HepG2 (cell line): Measurements from ENCODE around the gene PKD1L1. TPM values are rescaled to one million over a fixed set of nuclear protein-coding genes. Genes with fewer than 3 reads are reported as not detected.

Experiments
- ATAC-seq: fragments of 200-7000 bp; cut with Tn5 transposase; 3 replicates; pipeline ENCODE4 v1.9.1; 2020; ENCODE audit warnings: mild to moderate bottlenecking, moderate library complexity
- BruUV-seq: library from RNA; stranded (reverse); fragments of 400-500 nt; replicated peaks from 2 replicates; lab custom pipeline; 2021; lab: Mats Ljungman, UMichigan
- CTCF ChIA-PET: fragments of 300-600 bp; formaldehyde crosslinking; extraction: SDS; loops from one replicate; lab custom pipeline; 2021; ENCODE audit warnings: low total read pairs, inconsistent platforms, low intra/inter-chr PET ratio; lab: Yijun Ruan, JAX
- POLR2A ChIA-PET: fragments of 350-600 bp; sonication (Branson Sonifier 250); formaldehyde crosslinking; loops from one replicate; lab custom pipeline; 2020; ENCODE audit warnings: antibody characterized with exemption, inconsistent platforms; lab: Yijun Ruan, JAX
- DNase-seq: peaks from one replicate; pipeline ENCODE4 v3.0.0-alpha.2; 2015; ENCODE audit warnings: low spot score
- FAIRE-seq: peaks from 3 replicates; lab custom pipeline; 2011; peaks lifted over from hg19 to GRCh38; lab: Jason Lieb, UNC
- H2AFZ ChIP-seq: one replicate; pipeline ENCODE4 v1.6.1; 2011; ENCODE audit warnings: low read length, inconsistent platforms
- H3K27ac ChIP-seq: fragments of 300-600 bp; 3 replicates; pipeline ENCODE4 v1.8.0; 2011; ENCODE audit warnings: mixed run types, mild to moderate bottlenecking, mixed read lengths, low read length, inconsistent platforms; ENCODE audit not compliant: insufficient read depth; ENCODE audit errors: extremely low read length
- H3K27me3 ChIP-seq, 2 experiments: fragments of 200-600 bp in 1 of 2; 2 replicates in 1 of 2; 3 replicates in 1 of 2; pipeline versions ENCODE4 v1.6.0 to v1.8.0; 2011; ENCODE audit warnings: low read length in 2 of 2, mild to moderate bottlenecking in 2 of 2, moderate library complexity in 2 of 2, inconsistent platforms in 1 of 2; ENCODE audit not compliant: insufficient read depth in 2 of 2, control insufficient read depth in 1 of 2
- H3K36me3 ChIP-seq, 2 experiments: fragments of 200-600 bp in 1 of 2; replicated peaks in 1 of 2; 2 replicates in 1 of 2; 3 replicates in 1 of 2; pipeline versions ENCODE4 v1.5.1 to v1.8.0; 2011; ENCODE audit warnings: low read length in 2 of 2, inconsistent platforms in 1 of 2; ENCODE audit not compliant: insufficient read depth in 2 of 2, control insufficient read depth in 1 of 2
- H3K4me1 ChIP-seq: 2 replicates; pipeline ENCODE4 v1.5.1; 2012; ENCODE audit warnings: low read length, inconsistent platforms; ENCODE audit not compliant: insufficient read depth
- H3K4me2 ChIP-seq: 2 replicates; pipeline ENCODE4 v1.6.0; 2011; ENCODE audit warnings: low read depth, low read length, inconsistent platforms
- H3K4me3 ChIP-seq, 3 experiments: fragments of 200-600 bp in 1 of 3; sonication (generic), shearing (Covaris generic) in 1 of 3; replicated peaks in 1 of 3; 2 replicates each; pipeline ENCODE4 v1.5.1; 2011 to 2016; ENCODE audit warnings: low read length in 3 of 3, inconsistent platforms in 2 of 3, low read depth in 2 of 3, mild to moderate bottlenecking in 2 of 3, control low read depth in 1 of 3, mixed read lengths in 1 of 3; ENCODE audit not compliant: insufficient read depth in 1 of 3
- H3K79me2 ChIP-seq: one replicate; pipeline ENCODE4 v1.6.1; 2011; ENCODE audit warnings: low read length, inconsistent platforms; ENCODE audit not compliant: insufficient read depth
- H3K9ac ChIP-seq: 2 replicates; pipeline ENCODE4 v1.6.0; 2011; ENCODE audit warnings: mild to moderate bottlenecking, low read depth, low read length, inconsistent platforms; ENCODE audit not compliant: insufficient read depth
- H3K9me3 ChIP-seq: 2 replicates; pipeline ENCODE4 v1.5.1; 2012; ENCODE audit warnings: mild to moderate bottlenecking, low read length
- H4K20me1 ChIP-seq: 2 replicates; pipeline ENCODE4 v1.6.0; 2011; ENCODE audit warnings: inconsistent platforms, mild to moderate bottlenecking, low read length, moderate library complexity; ENCODE audit not compliant: insufficient read depth
- AGO2 ChIP-seq: fragments of 200-400 bp; formaldehyde crosslinking; optimal IDR thresholded peaks from 2 replicates; pipeline ENCODE3; 2017; ENCODE audit warnings: mild to moderate bottlenecking, low read depth, low read length, moderate library complexity
- CENPT ChIP-seq: sonication (generic); formaldehyde crosslinking; IDR thresholded peaks from 2 replicates; pipeline ENCODE4 v1.8.0; 2022; ENCODE audit warnings: low read depth, mild to moderate bottlenecking, moderate library complexity, missing genetic modification reagents
- EEA1 ChIP-seq: sonication (generic); formaldehyde crosslinking; IDR thresholded peaks from 2 replicates; pipeline ENCODE4 v1.5.1; 2020; ENCODE audit warnings: mild to moderate bottlenecking, missing genetic modification reagents, borderline replicate concordance
- KDM5B ChIP-seq: sonication (generic); formaldehyde crosslinking; IDR thresholded peaks from 2 replicates; pipeline ENCODE4 v1.4.0; 2020; ENCODE audit warnings: missing genetic modification reagents, mild to moderate bottlenecking, borderline replicate concordance
- MAFF ChIP-seq: IDR thresholded peaks from 2 replicates; pipeline ENCODE4 v1.6.1; 2011; ENCODE audit warnings: low read depth, low read length, improper control_type of control experiment
- MIER3 ChIP-seq: IDR thresholded peaks from 2 replicates; pipeline ENCODE4 v1.6.1; 2016; ENCODE audit warnings: missing compliant biosample characterization, borderline replicate concordance
- PHF20 ChIP-seq: sonication (generic); formaldehyde crosslinking; IDR thresholded peaks from 2 replicates; pipeline ENCODE4 v1.5.0; 2020; ENCODE audit warnings: mild to moderate bottlenecking, missing genetic modification reagents
- POLR2AphosphoS5 ChIP-seq: IDR thresholded peaks from 2 replicates; pipeline ENCODE4 v1.6.1; 2012; ENCODE audit warnings: low read depth, low read length
- POLR2G ChIP-seq: fragments of 200-400 bp; formaldehyde crosslinking; IDR thresholded peaks from 2 replicates; pipeline ENCODE4 v1.6.1; 2018; ENCODE audit warnings: mild to moderate bottlenecking, low read depth, low read length, moderate library complexity
- SRSF1 ChIP-seq: fragments of 200-400 bp; formaldehyde crosslinking; optimal IDR thresholded peaks from 2 replicates; pipeline ENCODE3; 2017; ENCODE audit warnings: mild to moderate bottlenecking, low read depth, low read length, moderate library complexity
- TAF15 ChIP-seq: fragments of 200-400 bp; formaldehyde crosslinking; IDR thresholded peaks from one replicate; pipeline ENCODE4 v1.6.1; 2018; ENCODE audit warnings: mild to moderate bottlenecking, low read depth, low read length; ENCODE audit not compliant: poor library complexity, severe bottlenecking
- TBX2 ChIP-seq: sonication (generic); formaldehyde crosslinking; IDR thresholded peaks from 2 replicates; pipeline ENCODE4 v1.5.0; 2020; ENCODE audit warnings: missing genetic modification reagents, mild to moderate bottlenecking, borderline replicate concordance
- ZNF674 ChIP-seq: sonication (generic); formaldehyde crosslinking; IDR thresholded peaks from 2 replicates; pipeline ENCODE4 v1.5.0; 2020; ENCODE audit warnings: low read depth, mild to moderate bottlenecking, missing genetic modification reagents
- ZNF792 ChIP-seq: IDR thresholded peaks from 2 replicates; pipeline ENCODE4 v1.6.1; 2016
- WGBS: methylation state at CpG from one replicate; pipeline ENCODE4 v1.1.6; 2017; ENCODE audit warnings: low lambda C conversion rate; 5-methylcytosine and 5-hydroxymethylcytosine counted together
- in situ Hi-C: cut with HindIII; loops from 2 replicates; pipeline ENCODE4 v1.10.0; 2017; ENCODE audit warnings: low pct_unique_long_range_greater_than_20kb; ENCODE audit not compliant: extremely low pct_ligation_motif_present
- intact Hi-C: fragments of 100-400 bp; cut with micrococcal nuclease; formaldehyde crosslinking; loops from one replicate; pipeline ENCODE4 v1.10.0; 2022; ENCODE audit not compliant: unreplicated experiment
- polyA plus RNA-seq, 8 experiments: library from polyadenylated mRNA; depleted of rRNA in 3 of 8; stranded (reverse) in 7 of 8; unstranded in 1 of 8; fragments of >200 nt; fragmentation: Illumina TruSeq in 4 of 8; extraction: Trizol in 4 of 8; gene quantifications; 2 replicates each; pipeline versions ENCODE4 v1.2.1 to v1.2.3, GENCODE V29; 2011 to 2016; ENCODE audit warnings: low read depth in 4 of 8, missing spikeins in 1 of 8, mixed read lengths in 1 of 8; ENCODE audit not compliant: insufficient read depth in 1 of 8
- total RNA-seq, 5 experiments: library from RNA; depleted of rRNA; stranded (reverse); fragments of >200 nt; fragmentation: Illumina TruSeq; extraction: Trizol; gene quantifications; 2 replicates each; pipeline ENCODE4 v1.2.3, GENCODE V29; 2016; ENCODE audit warnings: low read depth in 1 of 5
- TF ChIP-seq, protein P1 (sequence below): sonication (generic); formaldehyde crosslinking; IDR thresholded peaks from 2 replicates; pipeline ENCODE4 v1.8.0; 2022; ENCODE audit warnings: missing genetic modification reagents, mild to moderate bottlenecking, borderline replicate concordance

PKD1L1 gene
- total and polyA plus RNA-seq, 2 of the 13 experiments (the other 11 are each of a cell fraction or from before 2014, with no cell fraction given) = 0.01 TPM; not detected in 1

DNA sequence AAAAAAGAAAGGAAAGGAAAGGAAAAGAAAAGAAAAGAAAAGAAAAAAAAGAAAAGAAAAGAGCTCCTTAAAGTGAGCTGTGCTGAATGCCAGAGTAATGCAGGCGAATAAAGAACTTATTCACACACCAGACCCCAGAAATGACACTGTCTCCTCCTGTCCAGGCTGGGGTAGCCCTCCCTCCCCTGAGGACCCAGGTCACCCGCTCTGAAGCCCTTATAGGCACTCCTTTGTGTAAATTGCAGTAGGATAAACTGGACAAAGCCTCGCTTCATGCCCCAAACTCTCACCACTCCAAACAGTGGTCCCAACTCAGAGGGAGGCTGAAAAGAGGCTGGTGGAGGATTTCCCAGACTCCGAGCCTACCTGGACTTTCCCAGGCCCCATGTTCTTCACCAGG is 46.3 kb downstream of the PKD1L1 start:
- CTCF ChIA-PET = no interaction called here
- no peak overlapping the region for H3K4me2 ChIP-seq
- H3K9me3 ChIP-seq = no peaks in the 10 kb centered on the region

DNA sequence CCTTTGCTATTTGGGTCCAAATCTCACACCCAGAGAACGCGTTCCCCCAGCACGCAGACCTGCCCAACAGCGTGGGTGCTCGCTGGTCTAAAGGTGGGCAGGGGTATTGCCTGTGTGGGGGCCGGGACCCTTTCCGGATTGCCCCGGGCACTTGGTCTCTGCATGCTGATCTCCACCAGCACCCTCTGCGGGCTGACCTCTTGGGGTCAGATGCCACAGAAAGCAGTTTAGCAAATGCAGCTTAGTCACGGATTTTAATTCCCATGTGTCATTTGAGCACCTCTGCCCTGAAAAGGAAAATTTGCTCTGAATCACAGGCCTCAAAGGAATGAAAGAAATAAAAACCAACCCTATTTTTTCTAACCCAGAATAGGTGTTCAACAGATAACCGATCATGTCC is 46.7 kb downstream of the PKD1L1 start:
- no peaks in the 10 kb centered on the region for H3K36me3 ChIP-seq
- H3K27me3 ChIP-seq = peaks cover 0 to 3% of the 10 kb centered on the region in 2 experiments; a peak in 2 of 5 replicates
- DNase-seq (no peak), ATAC-seq (no peak), FAIRE-seq (no peak)
- no peaks in the 10 kb centered on the region for H3K9me3 ChIP-seq
- H3K4me1 ChIP-seq = no peaks in the 10 kb centered on the region
- CTCF ChIA-PET = no interaction called here
- no peak overlapping the region for H3K4me3 ChIP-seq
- no peaks in the 10 kb centered on the region for H4K20me1 ChIP-seq
- no TSS peak for BruUV-seq
- H3K27ac ChIP-seq = no peak overlapping the region
- no peak overlapping the region for H2AFZ ChIP-seq
- H3K4me2 ChIP-seq = no peak overlapping the region
- 41% methylated on average over 11 of the region's 11 CpGs for WGBS
- no peak for TF ChIP-seq POLR2G
- TF ChIP-seq ZNF674 = no peak
- TF ChIP-seq TAF15 = no peak
- no peak for TF ChIP-seq KDM5B (CRISPR knock-in tag)
- TF ChIP-seq ZNF792 (CRISPR knock-in tag) = no peak
- TF ChIP-seq, protein P1, sequence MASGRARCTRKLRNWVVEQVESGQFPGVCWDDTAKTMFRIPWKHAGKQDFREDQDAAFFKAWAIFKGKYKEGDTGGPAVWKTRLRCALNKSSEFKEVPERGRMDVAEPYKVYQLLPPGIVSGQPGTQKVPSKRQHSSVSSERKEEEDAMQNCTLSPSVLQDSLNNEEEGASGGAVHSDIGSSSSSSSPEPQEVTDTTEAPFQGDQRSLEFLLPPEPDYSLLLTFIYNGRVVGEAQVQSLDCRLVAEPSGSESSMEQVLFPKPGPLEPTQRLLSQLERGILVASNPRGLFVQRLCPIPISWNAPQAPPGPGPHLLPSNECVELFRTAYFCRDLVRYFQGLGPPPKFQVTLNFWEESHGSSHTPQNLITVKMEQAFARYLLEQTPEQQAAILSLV (CRISPR knock-in tag) = no peak
- no peak for TF ChIP-seq MAFF
- TF ChIP-seq SRSF1 = no peak
- no peak for TF ChIP-seq PHF20
- no peaks in the 10 kb centered on the region for H3K79me2 ChIP-seq
- in situ Hi-C loops = no loop called here
- intact Hi-C loops = no loop called here
- POLR2A ChIA-PET = no interaction called here
- no peak overlapping the region for H3K9ac ChIP-seq

More for the DNA sequence above, 46.3 kb downstream of the PKD1L1 start:
- Histone ChIP-seq H2AFZ (no peak overlapping the region), H3K4me3 (no peak overlapping the region), H3K79me2 (no peaks in the 10 kb centered on the region), H3K27me3 (peaks cover 0 to 1% of the 10 kb centered on the region in 2 experiments; a peak in 2 of 5 replicates), H3K36me3 (no peaks in the 10 kb centered on the region), H4K20me1 (no peaks in the 10 kb centered on the region), H3K9ac (no peak overlapping the region), H3K4me1 (peaks cover 3% of the 10 kb centered on the region; the same call in 1 of the 2 replicates), H3K27ac (no peak overlapping the region)
- intact Hi-C loops (no loop called here), in situ Hi-C loops (no loop called here)
- WGBS = 54% methylated on average over 3 of the region's 4 CpGs
- ATAC-seq = no peak
- DNase-seq = no peak
- FAIRE-seq = no peak
- TF ChIP-seq CENPT (CRISPR knock-in tag) = no peak
- TF ChIP-seq TBX2 (CRISPR knock-in tag) = no peak
- no peak for TF ChIP-seq AGO2
- TF ChIP-seq EEA1 (CRISPR knock-in tag) = no peak
- no peak for TF ChIP-seq MIER3 (CRISPR knock-in tag)
- no peak for TF ChIP-seq ZNF792 (CRISPR knock-in tag)
- TF ChIP-seq POLR2AphosphoS5 = no peak
- no TSS peak for BruUV-seq
- POLR2A ChIA-PET = no interaction called here
